Adrenal gland (tissue), 12 donors: ENCODE measurements around the gene TTLL5. TPM values are rescaled to one million over a fixed set of nuclear protein-coding genes. Genes with fewer than 3 reads are reported as not detected.

Experiments
- DNase-seq, 7 donors: peaks; one replicate each; pipeline ENCODE4 v3.0.0-alpha.2; 2019 to 2020
- H3K27ac ChIP-seq, 5 donors: fragments of 200-600 bp; sonication (generic) in 4 of 5; 1 replicate in 3 of 5; 2 replicates in 2 of 5; pipeline versions ENCODE4 v1.5.1 to v1.8.0; 2016 to 2020; ENCODE audit warnings: mild to moderate bottlenecking in 1 of 5
- H3K27me3 ChIP-seq: fragments of 200-600 bp; 2 replicates; pipeline ENCODE4 v1.8.0; 2021
- H3K36me3 ChIP-seq, 2 donors: fragments of 200-600 bp; replicated peaks in 1 of 2; 1 replicate in 1 of 2; 2 replicates in 1 of 2; pipeline versions ENCODE4 v1.5.1 to v1.8.0; 2018 to 2022
- H3K4me1 ChIP-seq, 2 donors: fragments of 200-600 bp; replicated peaks in 1 of 2; 1 replicate in 1 of 2; 2 replicates in 1 of 2; pipeline versions ENCODE4 v1.5.1 to v1.8.0; 2018 to 2021
- H3K4me3 ChIP-seq, 4 donors: fragments of 200-600 bp; sonication (generic) in 3 of 4; one replicate each; pipeline ENCODE4 v1.5.1; 2016 to 2018
- H3K9me3 ChIP-seq, 3 donors: fragments of 200-600 bp; sonication (generic) in 1 of 3; replicated peaks in 1 of 3; 1 replicate in 2 of 3; 2 replicates in 1 of 3; pipeline versions ENCODE4 v1.5.1 to v1.8.0; 2016 to 2021
- POLR2A ChIP-seq, 2 donors: fragments of 450-650 bp; IDR thresholded peaks; one replicate each; pipeline ENCODE4 v1.6.1; 2017; ENCODE audit warnings: antibody characterized with exemption in 2 of 2, mild to moderate bottlenecking in 2 of 2, moderate library complexity in 1 of 2
- WGBS, 4 donors: extraction: QIAGEN DNeasy Blood & Tissue Kit in 2 of 4; methylation state at CpG; one replicate each; pipeline versions ENCODE4 v1.1.5 to v1.1.7; 2013 to 2017; 5-methylcytosine and 5-hydroxymethylcytosine counted together
- intact Hi-C, 2 donors: fragments of 100-400 bp; cut with DNase I; formaldehyde crosslinking; loops; one replicate each; pipeline versions ENCODE4 v1.14.1 to v1.15.0; 2022 to 2023
- polyA plus RNA-seq, 3 donors: library from polyadenylated mRNA; stranded (reverse); fragments of 200-250 nt in 2 of 3; fragments of 350-450 nt in 1 of 3; fragmentation: Illumina TruSeq in 1 of 3; extraction: RNeasy Lipid Tissue Mini Kit (QIAGEN cat#74804) in 1 of 3; gene quantifications; one replicate each; pipeline ENCODE4 v1.2.3, GENCODE V29; 2013 to 2014
- total RNA-seq, 9 donors: library from RNA; depleted of rRNA in 4 of 9; stranded (reverse); fragments of >200 nt in 4 of 9; fragments of 120-200 nt in 1 of 9; fragmentation: NEBNext Ultra II Directional in 1 of 9; extraction: Animal tissue kit (Norgen Biotek cat#: 25700) in 1 of 9; gene quantifications; one replicate each; pipeline versions ENCODE4 v1.1.0 to v1.2.4, GENCODE V29; 2013 to 2023
- TF ChIP-seq, protein P1 (sequence below), 6 experiments: fragments of 450-650 bp in 4 of 6; fragments of 200-600 bp in 2 of 6; sonication (generic) in 1 of 6; IDR thresholded peaks; 1 replicate in 5 of 6; 2 replicates in 1 of 6; pipeline versions ENCODE4 v1.5.1 to v1.8.0; 2016 to 2021; ENCODE audit warnings: antibody characterized with exemption in 6 of 6, mild to moderate bottlenecking in 2 of 6, moderate library complexity in 1 of 6
- donor health status: healthy with polysubstance abuse.
- donor health status: Bipolar disorder and iron deficiency.
- donor health status: DM: yes; HTN: yes; CAD: no.
- donor health status: DM: no; HTN: no; CAD: no.
- donor health status: DM: no; HTN: no; CAD: no.
- donor health status: DM: yes; HTN: yes; CAD: no.

The TTLL5 gene
- total and polyA plus RNA-seq, 12 donors = 12.7 to 34.0 (median 24.1) TPM

DNA sequence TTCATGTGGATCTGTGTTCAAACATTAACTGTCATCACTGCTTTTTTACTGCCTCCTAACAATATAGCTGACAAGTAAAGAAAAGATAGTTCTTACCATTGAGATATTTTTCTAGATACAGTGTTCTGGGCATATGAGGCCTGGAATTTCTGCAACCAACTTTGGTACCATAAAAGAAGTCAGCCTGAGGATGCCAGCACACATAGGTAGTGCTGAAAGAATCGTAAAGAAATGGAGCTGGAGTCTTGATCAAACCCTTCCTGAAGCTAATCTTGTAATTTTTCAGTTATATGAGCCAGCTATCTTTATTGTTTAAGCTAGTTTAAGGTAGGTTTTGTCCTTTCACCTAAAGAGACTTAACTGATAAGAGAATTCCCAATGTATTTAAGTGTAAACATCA, 11.7 kb upstream of the TTLL5 start:
- H3K9me3 ChIP-seq = no peaks in the 10 kb centered on the region
- H3K4me3 ChIP-seq = no peak overlapping the region
- intact Hi-C loops = no loop called here
- peak overlapping the region; percentile 61 to 93 (median 78) for H3K27ac ChIP-seq
- peaks cover 8 to 32% of the 10 kb centered on the region in 2 donors for H3K4me1 ChIP-seq
- H3K27me3 ChIP-seq = no peaks in the 10 kb centered on the region
- peaks cover 0 to 41% of the 10 kb centered on the region in 2 donors for H3K36me3 ChIP-seq
- 96 to 100% (median 100%) methylated on average over 1 of the region's 1 CpG for WGBS, 4 donors
- no peak for TF ChIP-seq POLR2A (IDR thresholded peaks at IDR 0.05)
- TF ChIP-seq, protein P1, sequence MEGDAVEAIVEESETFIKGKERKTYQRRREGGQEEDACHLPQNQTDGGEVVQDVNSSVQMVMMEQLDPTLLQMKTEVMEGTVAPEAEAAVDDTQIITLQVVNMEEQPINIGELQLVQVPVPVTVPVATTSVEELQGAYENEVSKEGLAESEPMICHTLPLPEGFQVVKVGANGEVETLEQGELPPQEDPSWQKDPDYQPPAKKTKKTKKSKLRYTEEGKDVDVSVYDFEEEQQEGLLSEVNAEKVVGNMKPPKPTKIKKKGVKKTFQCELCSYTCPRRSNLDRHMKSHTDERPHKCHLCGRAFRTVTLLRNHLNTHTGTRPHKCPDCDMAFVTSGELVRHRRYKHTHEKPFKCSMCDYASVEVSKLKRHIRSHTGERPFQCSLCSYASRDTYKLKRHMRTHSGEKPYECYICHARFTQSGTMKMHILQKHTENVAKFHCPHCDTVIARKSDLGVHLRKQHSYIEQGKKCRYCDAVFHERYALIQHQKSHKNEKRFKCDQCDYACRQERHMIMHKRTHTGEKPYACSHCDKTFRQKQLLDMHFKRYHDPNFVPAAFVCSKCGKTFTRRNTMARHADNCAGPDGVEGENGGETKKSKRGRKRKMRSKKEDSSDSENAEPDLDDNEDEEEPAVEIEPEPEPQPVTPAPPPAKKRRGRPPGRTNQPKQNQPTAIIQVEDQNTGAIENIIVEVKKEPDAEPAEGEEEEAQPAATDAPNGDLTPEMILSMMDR (IDR thresholded peaks at IDR 0.05) = no peak
- DNase-seq = no peak

DNA sequence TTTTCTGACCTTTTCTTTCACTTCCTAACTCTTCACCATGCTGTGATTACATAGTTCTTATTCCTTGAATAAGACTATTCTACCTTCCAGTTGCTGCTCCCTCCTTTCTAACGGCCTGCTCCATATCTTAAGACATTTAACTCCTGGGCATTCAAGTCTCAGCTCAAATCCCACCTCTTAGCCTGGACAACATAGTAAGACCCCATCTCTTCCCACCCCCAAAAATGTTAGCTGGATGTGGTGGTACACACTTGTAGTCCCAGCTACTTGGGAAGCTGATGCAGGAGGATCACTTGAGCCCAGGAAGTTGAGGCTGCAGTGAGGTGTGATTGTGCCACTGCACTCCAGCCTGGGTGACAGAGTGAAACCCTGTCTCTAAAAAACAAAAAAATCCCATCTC, 11.3 kb upstream of the TTLL5 start:
- H3K4me3 ChIP-seq = no peak overlapping the region
- intact Hi-C loops = loop anchor here in 1 of 2 donors (5.0 kb wide), 1 partner anchor 72 kb away; the partner anchor contains the start of gene FLVCR2
- H3K4me1 ChIP-seq = peaks cover 8 to 32% of the 10 kb centered on the region in 2 donors
- TF ChIP-seq, protein P1 (IDR thresholded peaks at IDR 0.05) = no peak
- TF ChIP-seq POLR2A (IDR thresholded peaks at IDR 0.05) = no peak
- H3K36me3 ChIP-seq = peaks cover 0 to 43% of the 10 kb centered on the region in 2 donors
- WGBS, 4 donors = 88 to 100% (median 91%) methylated on average over 1 of the region's 1 CpG
- no peaks in the 10 kb centered on the region for H3K9me3 ChIP-seq
- H3K27ac ChIP-seq = peak overlapping the region in 4 of 5 donors; percentile 41 to 93 (median 80)
- no peaks in the 10 kb centered on the region for H3K27me3 ChIP-seq
- DNase-seq = peak in 1 of 7 donors; percentile 37

DNA sequence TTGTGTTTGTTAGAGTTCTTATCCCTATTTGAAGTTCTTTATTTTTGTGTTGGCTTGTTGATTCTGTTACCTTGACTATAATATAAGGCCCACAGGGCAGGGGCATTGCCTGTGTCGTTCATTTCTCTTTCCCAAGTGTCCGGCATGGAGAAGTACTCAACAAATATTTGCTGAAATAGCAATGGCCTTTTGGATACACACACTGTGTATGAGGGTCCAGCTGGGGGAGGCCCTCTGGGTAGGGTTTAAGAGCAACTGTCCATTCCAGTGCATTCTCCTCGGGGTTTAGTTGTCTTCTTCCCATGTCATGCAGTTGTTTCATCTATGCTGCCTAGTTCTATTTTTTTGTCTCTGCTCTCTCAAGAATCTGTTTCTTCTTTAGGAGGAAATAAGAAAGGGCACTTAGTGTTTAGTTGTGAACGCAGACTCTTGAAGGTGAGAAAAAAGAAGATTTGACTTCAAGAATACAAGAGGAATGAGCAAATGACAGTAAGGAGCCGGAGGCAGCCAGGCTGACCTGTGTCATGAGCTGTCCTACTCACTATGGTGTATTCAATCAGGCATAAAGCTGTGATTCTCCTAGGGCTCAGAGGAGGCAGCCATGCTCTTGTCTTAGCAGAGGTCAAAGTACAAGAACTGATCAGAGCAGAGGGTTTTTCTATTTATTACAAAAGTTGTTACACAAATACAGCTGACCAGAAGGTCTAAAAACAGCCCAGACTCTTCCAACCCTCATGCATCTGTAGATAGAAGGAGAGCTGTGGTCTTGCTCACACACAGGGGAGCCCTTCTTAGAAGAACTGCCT, 10.6 kb upstream of the TTLL5 start:
- H3K27ac ChIP-seq = peak overlapping the region in 2 of 5 donors; percentile 0 to 93

DNA sequence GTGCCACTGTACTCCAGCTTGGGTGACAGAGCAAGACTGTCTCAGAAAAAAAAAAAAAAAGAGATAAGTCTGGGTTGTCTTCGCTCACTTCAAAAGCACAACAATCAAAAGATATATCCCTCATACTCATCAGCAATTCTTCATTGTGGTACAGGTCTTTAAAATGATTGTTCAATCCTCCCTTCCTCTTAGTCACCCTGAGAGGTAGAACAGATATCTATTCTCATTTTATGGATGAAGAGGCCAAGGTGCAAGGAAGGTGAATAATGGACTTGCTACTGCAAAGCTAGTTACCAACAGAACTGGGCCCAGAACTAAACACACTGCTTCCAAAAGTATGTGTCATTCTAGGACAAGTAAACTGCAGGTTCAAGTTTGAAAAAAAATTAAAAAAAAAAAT, 7.5 kb upstream of the TTLL5 start:
- H3K9me3 ChIP-seq = no peaks in the 10 kb centered on the region
- WGBS, 4 donors = 59 to 91% (median 71%) methylated on average over 1 of the region's 1 CpG
- intact Hi-C loops = loop anchor here (2.0 to 5.0 kb wide), 2 partner anchors 75 to 76 kb away; partner anchors contain the start of gene FLVCR2 (in 2 of the 2)
- H3K27ac ChIP-seq = no peak overlapping the region
- DNase-seq = no peak
- peaks cover 0 to 48% of the 10 kb centered on the region in 2 donors for H3K36me3 ChIP-seq
- TF ChIP-seq POLR2A (IDR thresholded peaks at IDR 0.05) = no peak
- TF ChIP-seq, protein P1 (IDR thresholded peaks at IDR 0.05) = no peak
- H3K4me1 ChIP-seq = peaks cover 5 to 30% of the 10 kb centered on the region in 2 donors
- H3K4me3 ChIP-seq = no peak overlapping the region
- H3K27me3 ChIP-seq = no peaks in the 10 kb centered on the region

More for the DNA sequence above, 10.6 kb upstream of the TTLL5 start:
- Histone ChIP-seq H3K4me1 (peaks cover 8 to 32% of the 10 kb centered on the region in 2 donors), H3K27me3 (no peaks in the 10 kb centered on the region), H3K9me3 (no peaks in the 10 kb centered on the region), H3K4me3 (no peak overlapping the region), H3K36me3 (peaks cover 0 to 50% of the 10 kb centered on the region in 2 donors)
- intact Hi-C loops = loop anchor here in 1 of 2 donors (5.0 kb wide), 1 partner anchor 73 kb away; the partner anchor contains the start of gene FLVCR2
- 88 to 93% (median 92%) methylated on average over 5 of the region's 5 CpGs for WGBS, 4 donors
- TF ChIP-seq, protein P1 (IDR thresholded peaks at IDR 0.05) = no peak
- TF ChIP-seq POLR2A (IDR thresholded peaks at IDR 0.05) = no peak
- DNase-seq = peak in 1 of 7 donors; percentile 25
